ENCODE results near the gene NGB. TPM values are rescaled to one million over a fixed set of nuclear protein-coding genes. Genes with fewer than 3 reads are reported as not detected.

NGB gene
- total RNA-seq, 1 donor from 2014 or later: not detected

DNA sequence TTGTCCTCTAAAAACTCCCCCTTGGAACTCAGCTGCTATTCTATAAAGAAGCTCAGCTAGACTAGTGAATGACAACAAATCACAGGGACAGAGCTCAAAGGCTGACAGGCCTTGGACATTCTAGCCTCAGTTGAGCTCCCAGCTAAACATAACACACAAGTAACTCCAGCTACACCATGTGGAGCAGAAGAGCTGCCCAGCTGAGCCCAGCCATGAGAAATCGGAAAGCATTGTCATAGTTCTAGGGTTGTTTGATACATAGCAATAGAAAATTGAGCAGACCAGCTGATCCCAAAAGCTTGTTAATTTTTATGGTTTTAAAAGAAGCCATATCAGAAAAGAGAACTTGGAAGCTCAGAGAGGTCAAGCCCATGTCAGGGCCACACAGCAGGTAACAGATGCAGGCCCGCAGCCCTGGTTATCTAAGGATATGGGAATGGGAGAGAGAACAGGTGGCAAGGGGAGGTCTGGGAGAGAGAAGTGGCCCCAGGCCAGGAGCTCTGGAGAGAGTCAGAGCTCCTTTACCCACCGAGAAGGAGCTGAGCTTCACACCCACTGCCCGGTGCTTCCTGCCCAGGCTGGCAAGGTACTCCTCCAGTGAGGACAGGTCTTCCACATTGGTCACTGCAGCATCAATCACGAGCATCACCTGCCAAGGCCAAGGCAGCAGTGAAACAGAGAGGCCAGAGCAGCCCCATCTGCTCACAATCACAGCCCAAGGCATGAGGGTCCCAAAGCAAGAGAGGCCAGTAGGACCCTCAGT lies 2.9 kb downstream of the NGB start:
- H3K4me3 ChIP-seq: no peak overlapping the region
- TF ChIP-seq, protein P1, sequence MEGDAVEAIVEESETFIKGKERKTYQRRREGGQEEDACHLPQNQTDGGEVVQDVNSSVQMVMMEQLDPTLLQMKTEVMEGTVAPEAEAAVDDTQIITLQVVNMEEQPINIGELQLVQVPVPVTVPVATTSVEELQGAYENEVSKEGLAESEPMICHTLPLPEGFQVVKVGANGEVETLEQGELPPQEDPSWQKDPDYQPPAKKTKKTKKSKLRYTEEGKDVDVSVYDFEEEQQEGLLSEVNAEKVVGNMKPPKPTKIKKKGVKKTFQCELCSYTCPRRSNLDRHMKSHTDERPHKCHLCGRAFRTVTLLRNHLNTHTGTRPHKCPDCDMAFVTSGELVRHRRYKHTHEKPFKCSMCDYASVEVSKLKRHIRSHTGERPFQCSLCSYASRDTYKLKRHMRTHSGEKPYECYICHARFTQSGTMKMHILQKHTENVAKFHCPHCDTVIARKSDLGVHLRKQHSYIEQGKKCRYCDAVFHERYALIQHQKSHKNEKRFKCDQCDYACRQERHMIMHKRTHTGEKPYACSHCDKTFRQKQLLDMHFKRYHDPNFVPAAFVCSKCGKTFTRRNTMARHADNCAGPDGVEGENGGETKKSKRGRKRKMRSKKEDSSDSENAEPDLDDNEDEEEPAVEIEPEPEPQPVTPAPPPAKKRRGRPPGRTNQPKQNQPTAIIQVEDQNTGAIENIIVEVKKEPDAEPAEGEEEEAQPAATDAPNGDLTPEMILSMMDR (IDR thresholded peaks at IDR 0.05): no peak
- H3K36me3 ChIP-seq: no peaks in the 10 kb centered on the region
- H3K27me3 ChIP-seq: peaks cover 31% of the 10 kb centered on the region
- ATAC-seq (no peak), DNase-seq (no peak)
- no peak overlapping the region for H3K27ac ChIP-seq
- no peaks in the 10 kb centered on the region for H3K4me1 ChIP-seq
- H3K9me3 ChIP-seq: no peaks in the 10 kb centered on the region
- intact Hi-C loops (cut with DNase I): no loop called here

DNA sequence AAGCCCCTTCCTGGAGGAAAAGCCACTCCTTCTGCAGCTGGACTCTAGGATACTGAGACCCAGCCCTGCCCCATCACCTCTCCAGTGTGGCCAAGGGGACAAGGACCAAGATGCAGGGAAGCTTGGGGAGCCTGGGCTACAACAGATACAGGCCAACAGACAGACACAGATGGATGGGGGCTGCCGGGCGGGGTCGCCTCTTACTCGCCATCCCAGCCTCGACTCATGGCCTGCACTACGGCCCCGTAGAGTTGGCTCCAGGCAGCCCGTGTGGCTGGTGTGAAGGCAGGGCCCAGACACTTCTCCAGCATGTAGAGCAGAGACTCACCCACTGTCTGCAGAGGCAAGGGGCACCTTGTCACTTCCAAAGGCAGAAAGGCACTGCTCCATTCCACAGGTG lies 4.7 kb downstream of the NGB start:
- no peaks in the 10 kb centered on the region for H3K36me3 ChIP-seq
- intact Hi-C loops (cut with DNase I): no loop called here

DNA sequence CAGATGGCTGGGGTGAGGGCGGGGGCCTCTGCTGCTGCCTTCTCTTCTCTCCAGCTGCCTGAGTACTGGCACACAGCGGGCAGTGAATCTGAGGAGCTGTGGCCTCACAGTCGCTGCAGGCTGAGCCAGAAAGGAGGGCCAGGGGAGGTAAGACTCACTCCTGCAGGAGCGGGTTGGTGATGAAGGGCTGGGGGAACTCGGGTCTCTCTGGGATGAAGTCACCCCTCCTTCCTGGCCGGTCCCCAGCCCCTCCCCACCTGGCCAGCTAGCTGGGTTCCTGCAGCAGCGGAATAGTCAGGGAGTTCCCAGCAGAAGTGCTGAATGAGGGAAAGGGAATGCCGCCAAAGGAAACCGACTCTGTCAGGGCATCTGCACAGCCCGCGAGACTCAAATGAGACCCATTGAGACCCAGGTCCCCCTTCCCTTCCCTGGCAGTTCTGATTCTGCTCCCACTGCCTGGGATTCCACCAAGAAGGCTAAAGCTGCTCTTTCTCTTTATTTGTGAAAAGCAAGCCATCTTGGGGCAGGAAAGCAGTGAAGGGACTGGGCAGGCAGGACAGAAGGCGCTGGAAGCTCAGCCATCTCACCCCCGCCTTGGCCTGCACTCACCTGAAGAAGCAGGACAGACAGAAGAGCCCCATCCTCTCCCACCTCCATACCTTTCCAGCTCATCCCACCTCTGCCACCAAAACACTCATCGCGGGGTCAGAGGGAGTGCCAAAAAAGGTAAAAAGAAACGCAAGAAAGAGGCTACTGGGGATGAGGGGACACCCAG lies 5.3 kb downstream of the NGB start:
- DNase-seq: no peak
- Histone ChIP-seq H3K27ac (no peak overlapping the region), H3K4me1 (no peaks in the 10 kb centered on the region), H3K36me3 (no peaks in the 10 kb centered on the region), H3K27me3 (peaks cover 17% of the 10 kb centered on the region), H3K4me3 (no peak overlapping the region), H3K9me3 (no peaks in the 10 kb centered on the region)
- intact Hi-C loops (cut with DNase I): no loop called here
- ATAC-seq: no peak
- TF ChIP-seq, protein P1 (IDR thresholded peaks at IDR 0.05): no peak

More for the DNA sequence above, 4.7 kb downstream of the NGB start:
- DNase-seq: no peak
- no peak for ATAC-seq
- TF ChIP-seq, protein P1 (IDR thresholded peaks at IDR 0.05): no peak
- H3K4me1 ChIP-seq: no peaks in the 10 kb centered on the region
- H3K9me3 ChIP-seq: no peaks in the 10 kb centered on the region
- H3K27ac ChIP-seq: no peak overlapping the region
- H3K27me3 ChIP-seq: peaks cover 21% of the 10 kb centered on the region
- no peak overlapping the region for H3K4me3 ChIP-seq

DNA sequence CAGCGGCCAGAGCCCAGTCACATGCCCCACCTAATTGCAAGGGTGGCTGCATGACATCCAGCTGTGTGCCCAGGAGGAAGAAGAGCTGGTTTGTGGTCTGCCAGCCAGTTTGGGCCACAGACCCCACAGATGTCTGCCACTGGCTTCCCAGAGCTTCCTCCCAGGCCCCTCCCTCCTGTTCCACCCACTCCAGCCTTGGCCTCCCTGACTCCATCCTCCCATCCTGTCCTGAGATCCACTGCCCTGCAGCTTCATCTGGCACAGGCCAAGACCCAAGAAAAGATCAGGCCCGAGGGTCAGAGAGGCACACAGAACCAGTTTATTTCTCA lies 5.9 kb downstream of the NGB start:
- Histone ChIP-seq H3K27ac (no peak overlapping the region), H3K36me3 (no peaks in the 10 kb centered on the region), H3K9me3 (no peaks in the 10 kb centered on the region), H3K4me3 (no peak overlapping the region), H3K4me1 (no peaks in the 10 kb centered on the region), H3K27me3 (peaks cover 13% of the 10 kb centered on the region)
- intact Hi-C loops (cut with DNase I): no loop called here
- ATAC-seq (no peak), DNase-seq (no peak)
- TF ChIP-seq, protein P1 (IDR thresholded peaks at IDR 0.05): no peak

GRCh38 chr14:77264466-77265186 lies 6.4 kb downstream of the NGB start:
- no peak overlapping the region for H3K27ac ChIP-seq
- no peak for ATAC-seq
- intact Hi-C loops (cut with DNase I): no loop called here

More at GRCh38 chr14:77264466-77265186, 6.4 kb downstream of the NGB start:
- DNase-seq: no peak
- Histone ChIP-seq H3K9me3 (no peaks in the 10 kb centered on the region), H3K36me3 (no peaks in the 10 kb centered on the region), H3K4me1 (no peaks in the 10 kb centered on the region), H3K4me3 (no peak overlapping the region), H3K27me3 (peaks cover 13% of the 10 kb centered on the region)
- TF ChIP-seq, protein P1 (IDR thresholded peaks at IDR 0.05): no peak
